Suppressor macrophage treated with lipopolysaccharide for 4 hours (primary cell): Measurements from ENCODE around the gene OLAH.
A peak's percentile ranks its signal among the peaks of the same experiment; 100 is the strongest.

Experiments
- DNase-seq: peaks from one replicate; pipeline ENCODE4 v3.0.0-alpha.2; 2020

The OLAH gene

GRCh38 chr10:15072358-15072757 is 28.6 kb downstream of the OLAH start:
- DNase-seq, result no peak

- no peak for DNase-seq
Observed at GRCh38 chr10:15075421-15075820, 31.7 kb downstream of the OLAH start.

- no peak for DNase-seq
Observed at GRCh38 chr10:15083674-15084501, 40.1 kb downstream of the OLAH start.

- peak; percentile 4 for DNase-seq
Observed at GRCh38 chr10:15084502-15084922, 40.8 kb downstream of the OLAH start.

GRCh38 chr10:15088428-15089261 is 44.9 kb downstream of the OLAH start, which contains the start of gene ACBD7:
Gene ACBD7 (minus strand): TSS chr10:15088776. CDS start chr10:15088728, 48 bp downstream.
- peak; percentile 76 for DNase-seq

GRCh38 chr10:15091418-15091817 is 47.7 kb downstream of the OLAH start:
- no peak for DNase-seq

- no peak for DNase-seq
Observed at GRCh38 chr10:15092855-15093408, 49.2 kb downstream of the OLAH start.

- no peak for DNase-seq
Observed at GRCh38 chr10:15096661-15097010, 52.9 kb downstream of the OLAH start.

- DNase-seq, result peak; percentile 98
Observed at GRCh38 chr10:15097011-15097812, 53.5 kb downstream of the OLAH start, which contains the start of gene RPP38. Gene RPP38 (plus strand): TSS chr10:15097355. CDS start chr10:15103315, 5,960 bp downstream.

- DNase-seq, result no peak
Observed at GRCh38 chr10:15099886-15100285, 56.1 kb downstream of the OLAH start.

- no peak for DNase-seq
Observed at GRCh38 chr10:15103513-15103912, 59.8 kb downstream of the OLAH start.

- peak; percentile 80 for DNase-seq
Observed at GRCh38 chr10:15106352-15107013, 62.7 kb downstream of the OLAH start.

- DNase-seq, result no peak
Observed at GRCh38 chr10:15112657-15113056, 68.9 kb downstream of the OLAH start.

GRCh38 chr10:15113766-15114165 is 70.0 kb downstream of the OLAH start:
- DNase-seq, result no peak

GRCh38 chr10:15116225-15116624 is 72.5 kb downstream of the OLAH start:
- no peak for DNase-seq

- no peak for DNase-seq
Observed at GRCh38 chr10:15118615-15119014, 74.9 kb downstream of the OLAH start.

- DNase-seq, result no peak
Observed at GRCh38 chr10:15120523-15120922, 76.8 kb downstream of the OLAH start.

GRCh38 chr10:15121707-15122106 is 78.0 kb downstream of the OLAH start:
- no peak for DNase-seq

GRCh38 chr10:15122477-15123030 is 78.8 kb downstream of the OLAH start:
- no peak for DNase-seq
